DMS114 treated with DMSO at 0.1 percent for 48 hours (cell line): Measurements from ENCODE around the gene ARFRP1.
"Not testable (repeated sequence)": the region's sequence is repeated elsewhere in the genome, so short reads cannot be mapped to it uniquely, and the experiment has no call there.

Experiments
- DNase-seq: peaks from one replicate; lab custom pipeline; 2025; ENCODE audit not compliant: unreplicated experiment; lab: John Stamatoyannopoulos, UW

ARFRP1 gene

DNA sequence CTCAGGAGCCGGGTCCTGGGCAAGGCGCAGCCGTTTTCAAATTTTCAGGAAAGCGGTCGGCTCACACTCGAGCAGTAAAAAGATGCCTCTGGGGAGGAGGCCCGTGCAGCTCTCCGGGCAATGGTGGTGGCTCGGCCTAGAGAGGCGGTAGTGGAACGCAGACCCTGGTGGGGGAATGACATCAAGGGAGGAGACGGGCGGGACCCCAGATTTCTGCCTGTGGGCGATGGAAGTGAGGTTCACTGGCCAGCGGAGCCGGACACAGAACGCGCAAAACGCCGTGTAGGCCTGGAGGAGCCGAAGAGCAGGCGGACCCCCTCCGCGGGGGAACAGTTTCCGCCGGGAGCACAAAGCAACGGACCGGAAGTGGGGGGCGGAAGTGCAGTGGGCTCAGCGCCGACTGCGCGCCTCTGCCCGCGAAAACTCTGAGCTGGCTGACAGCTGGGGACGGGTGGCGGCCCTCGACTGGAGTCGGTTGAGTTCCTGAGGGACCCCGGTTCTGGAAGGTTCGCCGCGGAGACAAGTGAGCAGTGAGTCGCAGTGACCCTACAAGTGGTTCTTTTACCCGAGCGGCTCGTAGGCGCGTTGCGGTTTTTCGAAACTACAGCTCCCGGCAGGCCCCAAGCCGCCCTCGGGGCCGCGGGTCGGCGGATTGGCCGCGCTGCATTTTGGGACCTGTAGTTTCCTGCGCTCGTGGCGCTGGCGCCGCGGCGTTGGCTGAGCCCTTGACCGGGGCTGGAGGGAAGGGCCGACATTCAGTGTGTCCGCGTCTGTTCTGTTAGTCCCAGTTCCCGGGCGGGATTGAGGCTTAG is 49.6 kb downstream of the ARFRP1 start, which contains the start of gene RTEL1:
Gene RTEL1, plus strand, starts transcription at position 376 of the 812 bp plus-strand sequence. CDS start 1,091 bp downstream, outside the sequence.
- DNase-seq, result peak; percentile 83

DNA sequence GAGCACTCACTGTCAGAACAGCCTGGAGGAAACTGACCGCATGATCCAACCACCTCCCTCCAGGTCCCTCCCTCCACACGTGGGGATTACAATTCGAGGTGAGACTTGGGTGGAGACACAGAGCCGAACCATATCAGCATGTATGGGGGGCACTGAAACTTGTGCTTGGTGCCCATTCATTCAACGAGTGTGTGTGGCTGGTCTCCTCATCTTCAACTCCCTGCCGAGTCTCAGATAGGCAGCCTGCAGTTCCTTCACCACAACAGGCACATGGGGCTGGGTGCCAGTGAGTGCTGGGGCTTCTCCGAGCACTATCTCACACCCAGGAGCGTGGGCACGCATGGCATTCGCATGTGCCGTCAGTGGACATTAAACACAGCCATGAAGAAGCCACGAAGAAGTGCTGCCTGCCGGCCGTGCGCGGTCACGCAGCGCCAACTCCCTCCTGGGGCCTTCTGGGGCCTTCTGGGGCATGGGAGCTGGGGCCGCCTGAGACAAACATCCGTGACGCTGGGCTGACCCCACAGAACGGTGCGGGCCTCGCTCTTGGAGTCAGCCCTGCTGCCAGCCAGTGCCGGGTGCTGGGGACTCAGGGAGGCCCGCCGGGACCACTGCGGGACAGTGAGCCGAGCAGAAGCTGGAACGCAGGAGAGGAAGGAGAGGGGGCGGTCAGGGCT is 50.4 kb downstream of the ARFRP1 start:
- no peak for DNase-seq

DNA sequence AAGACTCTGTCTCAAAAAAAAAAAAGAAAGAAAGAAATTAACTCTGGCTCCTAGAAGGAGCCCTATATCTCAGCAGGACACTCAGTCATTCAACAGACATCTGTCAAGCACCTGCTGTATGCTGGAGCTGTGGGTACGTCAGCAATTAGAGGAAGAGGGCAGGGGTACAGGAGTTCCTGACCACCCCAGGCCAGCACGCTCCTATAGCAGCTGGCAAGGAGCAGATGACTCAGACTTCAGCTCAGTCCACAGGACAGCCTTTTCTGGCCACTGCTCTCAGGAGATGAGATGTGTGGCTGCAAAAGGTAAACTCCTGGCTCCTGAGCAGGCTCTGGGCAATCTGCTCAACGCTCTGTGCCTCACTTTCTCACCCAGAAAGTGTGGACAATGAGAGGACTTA is 51.3 kb downstream of the ARFRP1 start:
- DNase-seq, result no peak

DNA sequence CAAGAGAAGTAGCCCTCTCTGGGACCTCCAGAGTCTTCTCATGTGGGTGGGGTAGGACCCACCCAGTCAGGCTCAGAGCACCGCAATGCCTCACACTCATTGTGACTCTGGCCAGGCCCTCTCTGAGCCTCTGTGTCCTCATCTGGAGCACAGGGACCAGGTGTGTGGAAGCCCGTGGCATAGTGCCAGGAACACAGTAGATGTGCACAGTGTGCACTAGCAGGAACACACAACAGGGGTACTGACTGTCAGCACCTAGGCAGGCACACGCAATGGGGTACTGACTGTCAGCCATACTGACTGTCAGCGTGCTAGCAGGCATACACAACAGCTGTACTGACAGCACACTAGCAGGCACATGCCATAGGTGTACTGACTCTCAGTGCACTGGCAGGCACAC is 52.5 kb downstream of the ARFRP1 start:
- no peak for DNase-seq

DNA sequence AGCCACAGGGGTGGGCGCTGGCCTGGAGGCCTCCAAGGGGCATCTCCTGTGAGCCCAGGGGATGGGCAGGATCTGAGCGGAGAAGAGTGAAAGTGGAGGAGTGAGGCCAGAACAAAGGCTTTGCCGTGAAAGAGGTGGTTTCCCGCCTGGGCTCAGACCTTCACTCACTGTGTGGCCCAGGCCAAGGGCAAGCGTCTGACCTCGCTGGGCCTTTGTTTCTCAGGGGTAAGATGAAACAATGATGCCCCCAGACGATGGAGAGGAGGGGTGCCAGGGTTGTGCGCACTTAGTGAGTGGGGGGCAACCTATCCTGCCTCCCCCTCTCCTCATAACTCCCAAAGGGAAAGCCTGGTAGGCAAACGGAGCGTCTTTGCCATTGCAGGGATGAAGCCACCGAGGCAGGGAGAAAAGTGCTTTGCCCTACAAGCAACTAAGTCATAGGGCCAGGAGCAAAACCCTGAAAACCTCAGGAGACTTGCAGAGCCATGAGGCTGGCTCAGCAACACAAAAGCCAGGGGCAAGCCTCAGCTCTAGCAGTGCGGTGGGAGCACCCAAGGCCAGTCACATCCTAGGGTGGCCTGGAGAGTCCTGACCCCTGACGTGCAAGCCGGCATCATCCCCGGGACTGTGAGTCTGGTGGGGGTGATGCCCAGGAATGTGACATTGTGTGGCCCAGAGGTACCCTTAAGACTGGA is 53.7 kb downstream of the ARFRP1 start:
- DNase-seq, result no peak

DNA sequence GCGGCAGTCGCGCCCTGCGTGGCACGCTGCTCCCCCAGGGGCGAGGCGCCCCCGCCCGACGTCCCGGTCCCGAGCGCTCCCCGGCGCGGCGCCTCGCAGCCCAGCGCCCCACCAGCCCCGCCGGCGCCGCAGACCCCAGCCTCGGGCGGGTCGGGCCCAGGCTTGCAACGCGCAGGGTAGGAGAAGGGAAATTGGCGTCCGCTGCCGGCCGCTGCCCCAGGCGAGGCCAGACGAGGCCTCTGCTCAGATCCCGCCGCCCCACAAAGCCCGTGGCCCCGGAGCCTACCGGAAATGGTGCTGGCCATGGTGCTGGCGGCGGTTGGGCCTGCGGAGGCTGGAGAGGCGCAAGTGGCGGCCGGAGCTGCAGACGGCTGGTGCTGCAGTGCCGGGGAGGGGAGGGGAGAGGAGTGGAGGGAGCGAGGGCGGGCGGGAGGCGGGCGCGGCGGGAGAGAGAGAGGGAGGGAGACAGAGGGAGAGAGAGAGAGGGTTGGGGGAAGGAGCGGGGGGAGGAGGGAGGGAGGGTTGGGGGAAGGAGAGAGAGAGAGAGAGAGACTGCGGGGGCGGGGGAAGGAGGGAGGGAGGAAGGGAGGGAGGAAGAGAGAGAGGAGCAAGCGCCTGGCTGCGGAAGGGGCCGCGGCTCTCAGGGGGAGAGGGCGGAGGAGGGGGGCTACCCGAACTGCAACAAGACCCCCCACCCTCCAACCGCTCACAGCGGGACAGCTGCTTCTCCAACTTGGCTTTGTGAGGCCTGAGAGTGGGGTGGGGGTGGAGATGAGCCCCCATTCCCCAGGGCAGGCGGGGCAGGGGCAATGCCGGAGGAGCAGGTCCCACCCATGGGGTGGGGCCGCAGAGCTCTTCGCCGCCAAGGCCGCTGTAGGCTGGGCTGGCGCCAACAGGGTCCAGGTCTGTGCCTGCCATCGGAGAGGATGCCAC is 54.5 kb downstream of the ARFRP1 start, which contains the start of gene STMN3:
Gene STMN3, minus strand, starts transcription at position 384 of the 933 bp plus-strand sequence. Its CDS starts 79 bp downstream, at position 305.
- DNase-seq, result peak; percentile 13

DNA sequence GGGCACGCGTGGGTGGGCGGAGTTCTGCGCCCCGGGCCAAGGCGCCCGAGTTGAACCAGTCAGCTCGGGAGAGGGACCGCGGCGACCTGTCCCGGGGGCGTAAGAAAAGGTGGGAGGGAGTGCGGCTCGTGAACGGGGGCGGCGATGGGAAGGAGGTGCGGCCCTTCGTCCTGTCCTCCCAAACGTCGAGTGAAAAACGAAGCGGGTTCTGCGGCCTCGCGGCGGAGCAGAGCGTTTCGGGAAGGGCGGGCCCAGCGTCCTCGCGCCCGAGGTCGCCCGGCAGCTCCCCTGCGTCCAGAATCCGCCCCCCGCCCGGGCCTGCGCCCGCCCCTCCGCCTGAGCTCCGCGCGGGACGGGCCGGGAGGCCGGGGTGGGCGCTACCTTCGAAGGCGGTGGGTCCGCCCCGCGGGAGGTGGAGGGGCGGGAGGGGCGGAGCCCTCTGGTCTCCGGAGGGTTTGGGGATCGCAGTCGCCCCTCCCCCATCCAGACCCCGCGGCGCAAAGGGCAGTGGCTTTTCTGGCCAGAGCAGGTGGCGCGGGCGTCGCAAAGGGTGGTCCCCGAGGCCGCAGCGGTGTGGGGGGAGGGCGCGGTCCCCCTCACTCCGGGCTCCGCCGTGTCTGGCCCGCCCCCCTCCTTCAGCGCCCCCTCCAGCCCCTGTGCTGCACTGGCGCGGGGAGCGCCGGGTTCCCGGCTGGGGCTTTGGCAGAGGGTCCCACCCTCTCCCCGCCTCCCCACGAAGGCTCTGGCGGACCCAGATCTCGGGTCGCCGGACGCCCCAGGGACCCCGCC is 55.4 kb downstream of the ARFRP1 start:
- DNase-seq, result peak; percentile 17

DNA sequence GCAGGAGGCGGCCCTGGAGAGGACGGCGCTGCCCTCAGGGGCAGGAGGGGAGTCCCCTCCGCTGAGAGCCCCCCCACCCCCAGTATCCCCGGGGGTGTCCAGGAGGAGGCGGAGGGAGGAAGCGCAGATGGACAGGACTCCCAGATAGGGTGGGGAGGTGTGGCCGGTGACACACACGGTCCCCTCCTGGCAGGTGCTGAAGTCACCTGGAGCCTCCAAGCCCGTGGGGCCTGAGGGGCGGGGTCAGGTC is 55.9 kb downstream of the ARFRP1 start:
- DNase-seq, result no peak

DNA sequence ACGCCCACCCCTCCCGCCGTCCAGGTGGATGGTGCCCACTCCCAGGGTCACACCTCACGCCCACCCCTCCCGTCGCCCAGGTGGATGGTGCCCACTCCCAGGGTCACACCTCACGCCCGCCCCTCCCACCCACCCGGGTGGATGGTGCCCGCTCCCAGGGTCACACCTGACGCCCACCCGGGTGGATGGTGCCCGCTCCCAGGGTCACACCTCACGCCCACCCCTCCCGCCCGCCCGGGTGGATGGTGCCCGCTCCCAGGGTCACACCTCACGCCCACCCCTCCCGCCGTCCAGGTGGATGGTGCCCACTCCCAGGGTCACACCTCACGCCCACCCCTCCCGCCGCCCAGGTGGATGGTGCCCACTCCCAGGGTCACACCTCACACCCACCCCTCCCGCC is 57.3 kb downstream of the ARFRP1 start:
- DNase-seq, result not testable (repeated sequence)

DNA sequence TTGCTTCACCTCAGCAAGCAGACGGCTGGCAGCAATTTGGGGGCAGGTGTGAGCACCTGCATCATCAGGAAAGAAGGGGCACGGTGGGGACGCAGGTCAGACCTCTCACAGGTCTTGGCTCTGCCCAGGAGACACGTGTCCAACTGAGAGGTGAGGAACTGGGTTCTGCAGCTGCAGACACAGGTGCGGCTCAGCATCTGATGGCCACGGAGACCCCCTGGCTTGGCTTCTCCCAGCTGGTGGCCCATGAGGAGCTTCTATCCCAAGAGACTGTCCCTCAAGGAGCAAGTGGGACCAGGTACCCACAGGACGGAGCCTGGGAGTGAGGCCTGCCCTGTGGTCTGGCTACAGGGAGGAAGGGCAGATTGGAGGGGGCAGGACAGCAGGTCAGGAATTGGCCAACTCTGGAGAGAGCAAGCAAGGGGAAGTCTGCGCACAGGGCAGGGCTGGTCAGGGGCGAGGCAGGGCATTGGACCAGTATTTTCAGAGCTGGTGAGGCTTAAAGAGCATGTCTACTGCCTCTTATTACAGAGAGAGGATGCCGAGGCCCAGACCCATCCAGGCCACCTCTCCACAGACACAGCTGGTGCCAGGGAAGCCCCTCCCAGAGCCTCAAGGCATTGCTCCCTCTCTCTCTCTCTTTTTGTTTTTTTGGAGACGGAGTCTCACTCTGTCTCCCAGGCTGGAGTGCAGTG is 58.7 kb downstream of the ARFRP1 start:
- no peak for DNase-seq
